Activated CD4-positive, alpha-beta T cell treated with anti-CD3 and anti-CD28 coated beads, Interleukin-2, amount 50 U/mL, for 4 hours (primary cell): ENCODE results near the gene LAMA4.

Source experiments
- DNase-seq, 2 experiments: peaks; one replicate each; pipeline ENCODE4 v3.0.0-alpha.2; 2020

LAMA4 gene, protein sequence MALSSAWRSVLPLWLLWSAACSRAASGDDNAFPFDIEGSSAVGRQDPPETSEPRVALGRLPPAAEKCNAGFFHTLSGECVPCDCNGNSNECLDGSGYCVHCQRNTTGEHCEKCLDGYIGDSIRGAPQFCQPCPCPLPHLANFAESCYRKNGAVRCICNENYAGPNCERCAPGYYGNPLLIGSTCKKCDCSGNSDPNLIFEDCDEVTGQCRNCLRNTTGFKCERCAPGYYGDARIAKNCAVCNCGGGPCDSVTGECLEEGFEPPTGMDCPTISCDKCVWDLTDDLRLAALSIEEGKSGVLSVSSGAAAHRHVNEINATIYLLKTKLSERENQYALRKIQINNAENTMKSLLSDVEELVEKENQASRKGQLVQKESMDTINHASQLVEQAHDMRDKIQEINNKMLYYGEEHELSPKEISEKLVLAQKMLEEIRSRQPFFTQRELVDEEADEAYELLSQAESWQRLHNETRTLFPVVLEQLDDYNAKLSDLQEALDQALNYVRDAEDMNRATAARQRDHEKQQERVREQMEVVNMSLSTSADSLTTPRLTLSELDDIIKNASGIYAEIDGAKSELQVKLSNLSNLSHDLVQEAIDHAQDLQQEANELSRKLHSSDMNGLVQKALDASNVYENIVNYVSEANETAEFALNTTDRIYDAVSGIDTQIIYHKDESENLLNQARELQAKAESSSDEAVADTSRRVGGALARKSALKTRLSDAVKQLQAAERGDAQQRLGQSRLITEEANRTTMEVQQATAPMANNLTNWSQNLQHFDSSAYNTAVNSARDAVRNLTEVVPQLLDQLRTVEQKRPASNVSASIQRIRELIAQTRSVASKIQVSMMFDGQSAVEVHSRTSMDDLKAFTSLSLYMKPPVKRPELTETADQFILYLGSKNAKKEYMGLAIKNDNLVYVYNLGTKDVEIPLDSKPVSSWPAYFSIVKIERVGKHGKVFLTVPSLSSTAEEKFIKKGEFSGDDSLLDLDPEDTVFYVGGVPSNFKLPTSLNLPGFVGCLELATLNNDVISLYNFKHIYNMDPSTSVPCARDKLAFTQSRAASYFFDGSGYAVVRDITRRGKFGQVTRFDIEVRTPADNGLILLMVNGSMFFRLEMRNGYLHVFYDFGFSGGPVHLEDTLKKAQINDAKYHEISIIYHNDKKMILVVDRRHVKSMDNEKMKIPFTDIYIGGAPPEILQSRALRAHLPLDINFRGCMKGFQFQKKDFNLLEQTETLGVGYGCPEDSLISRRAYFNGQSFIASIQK (N-terminal part only)

DNA sequence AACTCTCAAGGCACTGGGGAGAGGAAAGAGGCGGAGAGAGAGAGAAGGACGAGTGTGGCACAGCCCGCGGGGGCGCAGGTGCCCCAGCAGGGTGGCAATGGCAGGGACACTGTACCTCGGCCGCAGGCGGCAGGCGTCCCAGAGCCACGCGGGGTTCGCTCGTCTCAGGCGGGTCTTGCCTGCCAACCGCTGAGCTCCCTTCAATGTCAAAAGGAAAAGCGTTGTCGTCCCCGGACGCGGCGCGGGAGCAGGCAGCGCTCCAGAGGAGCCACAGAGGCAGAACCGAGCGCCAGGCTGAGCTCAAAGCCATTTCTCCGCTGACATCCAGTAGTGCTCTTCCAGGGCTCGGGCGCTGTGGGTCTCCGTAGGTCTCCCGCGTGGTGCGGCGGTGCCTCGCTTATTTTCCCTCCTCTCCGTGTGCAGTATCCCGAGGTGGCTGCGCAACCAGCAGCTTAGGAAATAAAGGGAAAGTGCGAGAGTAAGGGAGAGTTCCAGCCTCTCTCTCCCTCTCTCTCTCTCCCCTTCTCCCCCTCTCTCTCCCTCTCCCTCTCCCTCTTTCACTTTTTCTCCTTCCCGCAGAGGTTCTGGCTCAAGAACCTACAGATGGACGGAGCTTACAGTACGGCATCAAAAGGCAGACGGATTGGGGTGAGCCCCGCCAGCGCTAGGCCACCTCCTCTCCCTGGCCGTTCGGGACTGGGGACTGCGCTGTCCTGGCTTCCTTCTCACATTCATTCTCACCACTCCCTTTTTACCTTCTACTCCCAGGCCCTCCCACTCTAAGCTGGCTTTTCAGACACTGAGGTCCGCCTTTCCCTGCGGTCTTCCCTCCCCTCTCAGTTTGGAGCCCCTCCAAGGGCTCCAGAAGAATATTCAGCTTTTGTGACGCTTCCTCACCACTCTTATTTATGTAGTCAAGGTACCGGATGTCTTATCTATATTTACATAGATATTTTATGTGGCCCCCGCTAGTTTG lies at the start of gene LAMA4:
LAMA4 (minus strand) TSS at position 727 of the 976 bp plus-strand sequence; CDS start at position 310, 417 bp downstream.
- DNase-seq: no peak

DNA sequence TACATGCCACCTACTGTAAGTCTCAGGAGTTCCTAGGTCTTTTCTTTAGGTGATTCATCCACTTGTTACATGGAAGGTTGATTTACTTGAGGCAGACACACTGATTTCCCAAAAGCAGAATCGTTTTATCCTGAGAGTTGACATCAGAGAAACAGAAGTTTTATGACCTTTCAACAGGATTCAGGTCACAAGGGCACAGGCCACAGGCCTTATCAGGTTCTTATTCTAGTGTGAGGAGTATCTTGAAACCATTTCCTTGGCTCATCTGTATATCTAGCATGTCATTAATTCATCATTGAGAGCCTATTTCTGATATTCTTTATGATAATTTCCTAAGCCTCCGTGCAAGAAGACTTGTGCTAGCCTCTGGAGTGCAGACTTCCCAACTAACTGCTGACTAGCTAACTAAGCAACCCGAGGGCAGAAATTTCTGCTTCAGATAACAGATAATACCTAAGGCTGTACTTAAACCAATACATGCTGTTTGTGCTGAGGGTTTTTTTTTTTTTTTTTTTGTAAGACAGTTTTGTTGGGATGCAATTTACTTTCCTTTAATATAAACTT lies 47.9 kb upstream of the LAMA4 start:
- no peak for DNase-seq

DNA sequence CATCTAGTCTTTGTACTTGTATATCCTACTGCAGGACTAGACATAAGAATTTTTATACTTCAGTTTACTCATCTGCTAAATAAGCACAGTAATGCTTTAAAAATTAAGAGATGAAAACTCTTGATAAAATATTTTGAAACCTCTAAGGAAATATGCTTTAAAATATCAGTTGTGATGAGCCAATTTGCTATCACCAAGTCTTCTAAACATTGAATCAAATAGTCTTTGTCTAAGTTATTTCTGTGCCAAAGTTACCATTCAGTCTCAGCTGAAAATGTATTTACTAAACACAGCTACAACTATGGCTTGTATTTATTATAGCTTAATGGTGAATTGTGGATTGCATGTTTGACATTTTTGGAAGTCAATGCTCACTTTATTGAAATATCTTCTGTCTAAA lies 46.5 kb upstream of the LAMA4 start:
- no peak for DNase-seq

DNA sequence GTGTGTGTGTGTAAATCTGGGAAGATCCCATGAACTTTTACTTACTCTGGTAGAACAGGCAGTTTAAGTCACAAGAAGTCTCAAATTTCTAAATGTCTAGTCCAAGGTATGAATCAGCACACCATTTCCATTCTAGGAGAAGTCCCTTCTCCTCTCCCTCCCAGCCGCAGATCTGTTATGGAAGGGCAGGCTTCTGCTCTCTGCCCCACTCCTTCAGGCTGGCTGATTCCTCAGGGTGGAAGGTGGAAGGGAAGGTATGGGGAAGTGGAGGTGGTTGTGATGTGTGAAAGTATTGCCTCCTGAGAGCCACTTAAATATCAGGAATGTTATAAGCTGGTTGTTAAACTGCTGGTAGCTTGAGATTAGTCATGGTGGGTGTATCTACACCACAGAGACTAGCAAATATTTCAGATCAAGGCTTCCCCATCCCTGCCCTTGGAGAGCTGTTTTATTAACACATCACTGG lies 44.5 kb upstream of the LAMA4 start:
- DNase-seq: no peak

DNA sequence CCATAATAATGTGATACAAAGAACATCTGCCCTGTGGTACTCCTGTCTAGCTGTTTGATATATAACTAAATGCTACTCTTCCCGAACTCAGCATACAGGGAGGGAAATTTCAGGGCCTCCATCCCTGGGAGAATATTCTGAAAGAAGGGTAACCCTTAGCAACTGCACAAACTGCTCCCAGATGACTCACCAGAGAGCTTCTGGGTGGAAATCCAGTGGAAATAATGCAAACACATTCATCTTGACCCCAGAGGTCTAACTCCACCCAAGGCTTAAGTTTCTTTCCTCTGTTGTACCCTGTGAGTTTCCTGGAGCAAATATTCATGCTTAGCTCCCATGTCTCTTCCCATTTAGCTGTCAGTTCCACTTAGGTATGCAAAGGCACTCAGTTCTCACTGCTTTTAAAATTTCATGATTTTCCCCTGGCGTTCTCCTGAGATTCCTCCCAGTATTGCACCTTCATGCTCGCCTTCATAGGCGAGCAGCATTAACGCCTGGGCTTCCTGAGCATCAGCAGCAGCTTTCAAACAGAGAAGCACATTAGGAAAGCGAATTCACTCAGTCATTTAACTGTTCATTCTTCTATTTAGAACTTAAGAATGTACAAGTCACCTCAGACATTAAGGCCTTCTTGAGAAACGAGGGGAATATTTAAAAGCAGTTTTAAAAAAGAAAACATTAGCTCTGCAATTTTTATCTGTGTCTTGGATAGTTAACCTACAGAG lies 43.8 kb upstream of the LAMA4 start:
- no peak for DNase-seq

DNA sequence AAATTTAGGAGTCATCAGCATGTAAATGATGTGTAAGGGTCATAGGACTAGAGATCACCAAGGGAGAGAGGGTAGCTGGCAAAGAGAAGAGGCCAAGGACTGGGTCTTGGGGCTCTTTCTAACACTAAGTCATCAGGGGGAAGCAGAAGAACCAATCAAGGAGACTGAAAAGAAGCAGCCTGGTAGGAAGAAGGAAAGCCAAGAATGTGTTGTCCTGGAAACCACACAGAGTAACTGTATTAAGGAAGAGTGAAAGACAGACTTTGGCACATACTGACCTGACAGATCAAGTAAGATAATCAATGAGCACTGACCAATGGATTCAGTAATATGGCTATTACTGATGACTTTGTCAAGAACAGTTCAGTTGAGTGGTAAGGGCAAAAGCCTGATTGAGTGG lies 42.3 kb upstream of the LAMA4 start:
- no peak for DNase-seq

DNA sequence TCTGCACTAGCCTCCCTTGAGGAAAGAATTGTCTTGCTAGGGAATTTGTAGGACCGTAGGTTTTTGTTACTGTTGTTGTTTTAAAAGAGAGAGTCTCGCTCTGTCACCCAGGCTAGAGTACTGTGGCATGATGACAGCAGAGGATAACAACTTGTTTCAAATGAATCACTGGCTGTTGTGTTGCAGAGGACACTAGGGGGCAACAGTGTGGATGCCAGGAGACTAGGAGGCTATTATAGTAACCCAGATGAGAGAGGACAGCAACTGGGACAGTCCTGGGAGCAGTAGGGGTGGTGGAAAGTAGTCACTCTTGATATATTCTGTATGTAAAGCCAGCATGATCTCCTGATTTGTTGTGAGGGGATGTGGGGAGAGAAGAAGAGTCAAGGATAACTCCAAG lies 41.8 kb upstream of the LAMA4 start:
- no peak for DNase-seq

DNA sequence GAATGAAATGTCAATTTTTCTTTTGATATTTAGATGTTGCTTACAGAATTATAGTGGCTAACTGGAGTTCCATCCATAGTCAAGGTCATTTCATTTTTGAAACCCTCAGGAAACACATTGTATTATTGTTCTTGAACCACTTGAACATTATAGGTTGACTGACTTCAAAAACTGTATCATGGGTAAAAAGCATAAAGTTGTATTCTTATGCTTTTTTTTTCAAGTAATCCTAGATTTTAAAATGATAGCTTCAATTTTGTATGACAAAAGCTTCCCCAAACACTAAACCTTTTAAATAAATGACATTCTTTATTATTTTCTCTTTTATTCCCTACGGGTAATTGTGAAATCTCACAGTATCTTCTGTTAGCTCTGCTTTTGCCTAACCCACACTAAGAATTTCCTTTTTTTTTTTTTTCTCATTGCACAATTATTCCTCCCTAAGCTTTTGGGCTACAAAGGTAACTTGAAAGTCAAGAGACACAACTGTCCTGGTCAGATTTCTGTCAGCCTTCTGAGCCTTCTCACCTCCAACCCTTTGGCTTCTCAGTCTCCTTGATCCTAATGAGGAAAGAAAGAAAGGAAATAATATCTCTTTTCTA lies 36.9 kb upstream of the LAMA4 start:
- no peak for DNase-seq

DNA sequence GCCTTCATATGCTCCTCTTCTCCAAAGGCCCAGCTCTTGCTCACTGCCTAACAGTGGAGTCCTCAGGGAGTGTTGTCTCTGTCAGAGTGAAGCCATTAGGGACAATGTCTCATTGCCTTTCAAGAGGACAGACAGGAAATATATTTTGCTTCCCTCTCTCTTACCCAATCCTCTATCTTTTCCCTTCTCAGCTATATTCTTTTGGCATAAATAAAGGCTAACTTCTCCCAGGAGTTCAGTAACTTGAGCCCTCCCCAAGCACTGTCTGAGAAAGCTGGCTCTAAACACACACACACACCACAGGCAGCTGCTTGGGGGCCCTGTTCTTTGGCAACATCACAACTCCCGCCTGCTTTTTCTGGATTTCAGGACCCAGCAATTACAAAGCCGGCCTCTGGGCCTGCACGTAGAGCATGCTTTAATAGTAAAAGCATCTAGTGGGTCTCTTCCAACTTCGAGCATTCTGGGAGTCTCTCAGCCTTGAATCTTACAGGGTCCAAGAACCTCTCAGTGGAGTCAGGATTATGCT lies 34.7 kb upstream of the LAMA4 start:
- DNase-seq: no peak

DNA sequence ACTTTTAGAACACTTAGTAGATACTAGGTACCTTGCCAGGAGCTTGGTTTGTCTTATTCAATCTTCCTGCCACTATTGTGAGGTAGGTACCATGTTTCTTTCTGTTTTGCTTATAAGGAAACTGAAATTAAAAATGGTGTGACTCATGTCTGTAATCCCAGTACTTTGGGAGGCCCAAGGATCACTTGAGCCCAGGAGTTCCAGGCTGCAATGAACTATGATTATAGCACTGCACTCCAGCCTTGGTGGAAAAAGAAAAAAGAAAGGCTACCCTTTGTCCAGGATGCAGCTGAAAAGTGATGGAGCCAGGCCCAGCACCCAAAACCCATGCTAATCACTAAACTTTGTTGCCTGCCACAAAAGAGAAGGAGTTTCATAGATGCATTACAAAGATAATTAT lies 34.1 kb upstream of the LAMA4 start:
- DNase-seq: no peak

DNA sequence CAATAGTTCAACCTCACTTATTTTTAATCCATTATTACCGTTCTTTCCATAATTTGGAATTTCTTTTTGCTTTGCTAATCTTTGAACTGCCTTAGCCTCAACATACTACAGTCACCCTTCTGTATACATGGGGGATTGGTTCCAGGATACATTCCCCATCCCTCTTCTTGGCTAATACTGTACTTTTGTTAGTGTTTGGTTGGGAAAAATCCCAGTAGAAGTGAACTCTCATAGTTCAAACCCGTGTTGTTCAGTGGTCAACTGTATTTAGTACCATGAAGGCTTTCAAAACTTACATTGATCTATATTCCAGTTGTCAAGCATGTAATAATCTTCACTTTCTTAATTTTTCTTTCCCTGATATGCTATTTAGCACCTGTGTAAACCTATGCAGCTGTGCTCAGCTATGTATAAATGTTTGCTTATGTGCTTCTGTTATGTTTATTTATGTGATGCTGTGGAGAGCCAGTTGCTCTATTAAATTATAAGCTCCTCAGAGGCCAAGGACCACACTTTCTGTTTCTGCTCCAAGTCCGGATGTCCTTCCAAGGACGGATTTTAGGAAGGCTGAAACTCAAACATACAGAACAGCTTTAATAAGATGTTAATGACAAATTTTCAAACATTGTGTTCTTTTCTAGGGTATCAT lies 33.3 kb upstream of the LAMA4 start:
- no peak for DNase-seq

DNA sequence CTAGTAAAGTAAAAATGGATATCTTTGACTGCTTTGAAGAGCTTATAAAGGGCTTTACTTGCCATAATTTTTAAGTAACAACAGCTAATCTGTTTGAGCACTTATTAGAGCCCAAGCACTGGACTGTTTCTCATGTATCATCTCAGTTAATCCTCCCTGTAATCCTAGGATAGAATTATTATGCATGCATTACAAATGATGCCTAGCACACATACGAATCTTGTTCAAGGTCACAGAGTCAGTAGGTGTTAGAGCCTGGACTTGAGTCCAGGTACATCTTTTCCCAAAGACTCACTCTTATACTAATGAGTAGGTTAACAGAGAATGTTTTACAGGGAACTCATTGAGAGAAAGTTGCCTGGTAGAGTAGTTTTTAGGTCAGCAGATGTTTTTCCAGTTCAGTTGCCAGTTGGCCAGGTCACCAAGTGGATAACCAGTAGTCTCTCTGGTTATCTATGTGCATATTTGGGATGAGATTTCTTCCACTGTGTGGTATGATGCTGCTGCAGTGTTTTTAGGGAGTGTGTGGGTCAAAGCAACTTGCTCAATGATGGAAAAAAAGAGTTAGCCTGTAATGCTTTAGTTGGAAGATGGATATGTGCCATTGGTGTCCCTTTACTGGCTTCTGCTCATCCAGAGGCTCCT lies 32.3 kb upstream of the LAMA4 start:
- DNase-seq: no peak

DNA sequence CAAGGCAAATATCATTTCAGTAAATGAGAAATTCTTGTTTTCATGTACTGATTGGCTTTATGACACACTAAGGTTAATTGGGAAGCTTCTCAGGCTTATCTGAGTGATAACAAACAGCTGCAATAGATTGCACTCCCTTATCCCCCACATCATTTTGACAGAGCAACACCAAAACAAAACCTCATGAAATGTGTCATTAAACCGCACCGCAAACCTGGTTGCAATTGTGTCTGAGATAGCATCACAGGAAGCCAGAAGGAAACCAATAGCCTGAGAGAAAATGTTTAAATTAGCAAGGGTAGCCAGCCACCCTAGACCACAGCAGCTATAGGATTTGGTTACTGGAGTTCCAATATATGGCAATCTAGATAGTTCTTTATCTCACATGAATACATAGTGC lies 31.6 kb upstream of the LAMA4 start:
- peak in 1 of 2 experiments; percentile 0 for DNase-seq

DNA sequence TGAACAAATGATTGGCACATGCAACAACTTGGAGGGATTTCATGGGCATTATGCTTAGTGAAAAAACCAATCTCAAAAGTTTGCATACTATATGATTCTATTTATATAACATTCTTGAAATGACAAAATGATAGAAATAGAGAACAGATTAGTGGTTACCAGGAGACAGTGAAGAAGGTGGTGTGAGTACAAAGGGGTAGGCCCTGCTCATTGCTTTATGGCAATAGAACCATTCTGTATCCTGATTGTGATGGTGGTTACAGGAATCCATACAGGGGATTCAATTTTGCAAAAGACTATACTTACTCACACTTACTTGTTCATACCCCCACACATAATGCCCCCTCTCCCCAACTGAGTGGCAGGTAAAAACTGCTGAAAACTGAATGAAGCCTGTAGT lies 30.2 kb upstream of the LAMA4 start:
- no peak for DNase-seq

DNA sequence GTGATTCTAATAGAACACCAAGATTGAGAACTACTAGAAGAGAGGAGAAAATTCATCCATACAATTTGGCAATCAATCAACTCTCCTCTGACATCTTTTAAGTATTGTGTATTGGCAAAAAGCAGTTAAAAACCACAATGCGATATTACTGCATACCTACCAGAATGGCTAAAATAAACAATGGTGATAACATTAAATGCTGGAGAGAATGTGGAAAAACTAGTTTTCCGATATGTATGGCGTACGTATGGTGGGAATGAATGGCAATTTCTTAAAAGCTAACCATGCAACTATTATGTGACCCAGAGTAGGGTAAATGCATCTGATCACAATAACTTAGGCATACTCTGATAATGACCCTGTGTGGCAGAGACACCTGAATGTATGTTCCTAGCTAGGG lies 29.3 kb upstream of the LAMA4 start:
- DNase-seq: no peak

DNA sequence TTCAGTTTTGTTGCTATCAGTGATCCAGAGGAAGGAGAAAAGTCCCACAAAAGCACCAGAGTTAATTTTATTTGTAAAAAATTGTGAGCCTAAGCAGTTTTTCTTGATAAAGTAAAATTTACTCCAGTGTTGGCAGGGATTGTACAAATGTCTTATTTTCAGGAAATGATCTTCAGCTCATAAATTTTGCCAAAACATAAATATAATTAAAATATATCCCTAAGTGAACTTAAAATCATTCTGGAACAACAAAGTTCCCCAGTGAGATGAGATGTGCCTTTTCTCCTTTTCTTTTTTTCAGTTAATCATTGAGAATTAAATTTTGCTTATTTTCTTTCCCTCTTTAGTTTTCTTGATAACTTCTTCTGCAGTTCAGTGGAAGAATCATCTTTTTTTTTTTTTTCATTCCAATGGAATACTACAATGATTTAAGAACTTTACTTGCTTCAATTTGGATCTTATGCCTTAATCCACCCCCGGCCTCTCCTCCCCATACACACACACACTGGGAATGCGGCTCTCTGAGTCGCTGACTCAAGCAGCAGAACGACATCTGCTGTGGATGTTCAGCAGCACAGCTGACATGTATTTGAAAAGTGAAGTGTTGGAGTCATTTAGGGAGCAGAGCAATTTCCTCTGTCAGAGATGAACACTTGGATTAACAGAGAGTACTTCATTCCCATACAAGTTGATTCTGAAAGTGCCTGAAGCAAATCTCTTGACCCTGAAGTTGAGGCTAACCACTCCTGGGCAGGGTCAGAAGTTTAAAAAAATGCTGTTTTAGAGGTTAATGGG lies 27.7 kb upstream of the LAMA4 start:
- DNase-seq: no peak

DNA sequence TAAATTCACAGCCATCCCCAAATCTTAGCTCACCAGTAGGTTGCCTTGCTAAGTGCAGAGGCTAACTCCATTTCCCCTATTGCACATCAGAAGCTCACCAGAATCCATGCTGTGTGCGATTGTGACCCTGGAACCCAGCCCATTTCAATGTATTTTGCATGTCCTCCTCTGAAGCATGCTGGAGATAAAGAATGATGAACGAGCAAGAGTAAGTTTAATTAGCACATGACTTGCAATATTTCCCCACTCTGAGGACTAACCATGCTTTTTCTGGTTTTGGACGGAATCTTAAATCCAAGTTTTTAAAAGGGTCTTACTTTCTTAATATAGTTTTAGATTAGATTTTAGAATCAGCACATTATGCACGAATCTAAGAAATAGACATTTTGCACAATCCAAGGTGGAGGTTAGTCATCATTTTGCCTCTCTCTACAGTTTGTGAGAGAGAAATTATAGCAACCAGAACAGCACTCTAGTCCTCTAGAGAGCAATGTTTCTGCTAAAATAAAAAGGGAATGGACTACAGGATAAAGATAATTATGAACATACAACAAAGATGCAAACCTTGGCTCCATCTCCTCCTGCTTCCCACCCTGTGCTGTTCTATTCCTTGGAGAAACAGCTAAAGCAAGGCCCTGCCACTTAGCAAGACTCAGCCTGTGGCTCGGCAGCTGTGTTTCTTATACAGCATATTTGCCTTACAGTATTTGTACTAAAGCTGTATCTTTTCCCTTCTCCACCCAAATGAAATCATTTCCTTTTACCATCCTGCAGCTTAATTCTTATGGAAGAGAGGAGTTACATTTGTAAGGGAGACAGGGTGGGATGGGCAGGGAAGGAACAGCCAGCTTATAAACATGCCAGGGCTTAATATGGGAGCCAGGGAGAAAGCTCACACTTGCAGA lies 24.9 kb upstream of the LAMA4 start:
- DNase-seq: no peak
